Activated naive CD8-positive, alpha-beta T cell treated with anti-CD3 and anti-CD28 coated beads, Interleukin-2, amount 10 ng/mL, durations not matched to agents 7 days and 5 days (primary cell): ENCODE data around the gene STX2. TPM values are rescaled to one million over a fixed set of nuclear protein-coding genes. Genes with fewer than 3 reads are reported as not detected.

Experiments used
- ATAC-seq: fragments of 150-1000 bp; cut with Tn5 transposase; one replicate; pipeline ENCODE4 v1.10.0; 2021; ENCODE audit warnings: low read depth, moderate library complexity
- POLR2A ChIA-PET: fragments of 350-600 bp; sonication (Branson Sonifier 250); formaldehyde crosslinking; loops from one replicate; lab custom pipeline; 2021; ENCODE audit warnings: antibody characterized with exemption; lab: Charles Lee
- DNase-seq: peaks from one replicate; pipeline ENCODE4 v3.0.0; 2021
- H3K27ac Mint-ChIP-seq: one replicate; pipeline ENCODE4 v1.8.0; 2022; ENCODE audit warnings: mild to moderate bottlenecking, mixed read lengths
- H3K27me3 Mint-ChIP-seq: one replicate; pipeline ENCODE4 v1.8.0; 2022; ENCODE audit warnings: mild to moderate bottlenecking, moderate library complexity, mixed read lengths
- H3K36me3 Mint-ChIP-seq: one replicate; pipeline ENCODE4 v1.8.0; 2021; ENCODE audit warnings: mild to moderate bottlenecking, mixed read lengths
- H3K4me1 Mint-ChIP-seq: one replicate; pipeline ENCODE4 v1.8.0; 2021; ENCODE audit warnings: mixed read lengths
- H3K4me3 Mint-ChIP-seq: one replicate; pipeline ENCODE4 v1.8.0; 2022; ENCODE audit warnings: mild to moderate bottlenecking, moderate library complexity, mixed read lengths
- H3K9me3 Mint-ChIP-seq: one replicate; pipeline ENCODE4 v1.8.0; 2021; ENCODE audit warnings: mixed read lengths
- total RNA-seq, 2 experiments: library from RNA; stranded (reverse); gene quantifications; one replicate each; pipeline ENCODE4 v1.2.3, GENCODE V29; 2021

STX2 gene
- total RNA-seq, 2 experiments from 2014 or later: 20.7 to 22.5 TPM

DNA sequence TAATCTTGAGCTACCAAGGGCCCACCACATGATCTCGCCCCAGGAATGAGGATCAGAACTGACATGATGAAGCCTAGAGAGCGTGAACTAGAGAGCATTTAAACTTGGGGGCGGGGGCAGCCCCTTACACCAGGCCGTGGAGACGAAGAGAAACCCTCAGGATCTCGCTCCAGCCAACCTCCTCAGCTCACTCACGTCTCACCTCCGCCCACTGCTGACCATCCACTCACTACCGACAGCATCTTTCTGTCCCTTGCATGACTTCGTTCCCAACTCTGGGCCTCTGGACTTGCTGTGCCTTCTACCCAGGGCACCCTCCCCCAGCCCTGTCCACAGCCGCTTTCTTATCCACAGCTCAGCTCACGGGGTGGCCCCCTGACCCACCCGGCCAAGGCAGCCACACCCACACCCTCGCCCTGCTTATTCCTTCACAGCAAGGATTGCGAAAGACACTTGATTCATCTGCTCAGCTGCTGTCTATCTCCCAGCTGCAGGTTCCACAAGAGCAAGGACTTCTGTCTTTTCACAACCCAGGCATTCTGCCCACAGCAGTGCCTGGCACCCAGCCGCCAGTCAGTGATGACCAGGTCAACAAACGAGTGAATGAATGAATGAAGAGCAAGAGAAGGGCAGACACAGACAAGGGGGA, 6.4 kb downstream of the STX2 start:
- no peak for DNase-seq
- peaks cover 7% of the 10 kb centered on the region for H3K36me3 Mint-ChIP-seq
- no peak for ATAC-seq
- H3K9me3 Mint-ChIP-seq: no peaks in the 10 kb centered on the region
- POLR2A ChIA-PET: no interaction called here
- H3K27ac Mint-ChIP-seq: no peak overlapping the region
- H3K4me3 Mint-ChIP-seq: no peak overlapping the region
- H3K4me1 Mint-ChIP-seq: peaks cover 24% of the 10 kb centered on the region
- H3K27me3 Mint-ChIP-seq: no peaks in the 10 kb centered on the region

DNA sequence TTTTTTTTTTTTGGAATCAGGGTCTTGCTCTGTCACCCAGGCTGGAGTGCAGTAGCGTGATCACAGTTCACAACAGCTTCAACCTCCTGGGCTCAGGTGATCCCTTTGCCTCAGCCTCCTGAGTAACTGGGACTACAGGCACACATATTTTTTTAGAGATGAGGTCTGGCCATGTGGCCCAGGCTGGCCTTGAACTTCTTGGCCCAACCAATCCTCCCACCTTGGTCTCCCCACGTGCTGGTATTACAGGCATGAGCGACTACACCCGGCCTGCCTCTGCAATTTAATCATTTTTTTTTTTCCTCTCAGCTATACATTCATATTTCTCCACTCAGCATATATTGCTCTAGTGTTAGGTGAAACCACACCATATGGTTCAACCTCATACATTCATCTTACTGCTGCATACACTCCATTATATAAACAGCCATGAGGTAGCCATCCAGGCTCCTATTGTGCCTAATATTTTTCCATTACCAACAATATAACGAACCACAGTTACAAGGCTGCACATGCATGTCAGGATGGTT, 7.1 kb downstream of the STX2 start:
- no peaks in the 10 kb centered on the region for H3K27me3 Mint-ChIP-seq
- ATAC-seq (no peak), DNase-seq (no peak)
- POLR2A ChIA-PET: no interaction called here
- no peaks in the 10 kb centered on the region for H3K9me3 Mint-ChIP-seq
- peaks cover 7% of the 10 kb centered on the region for H3K36me3 Mint-ChIP-seq
- H3K4me1 Mint-ChIP-seq: peaks cover 21% of the 10 kb centered on the region
- H3K4me3 Mint-ChIP-seq: no peak overlapping the region
- H3K27ac Mint-ChIP-seq: peak overlapping the region; percentile 8

- H3K36me3 Mint-ChIP-seq: peaks cover 4% of the 10 kb centered on the region
- no peaks in the 10 kb centered on the region for H3K9me3 Mint-ChIP-seq
- DNase-seq (no peak), ATAC-seq (no peak)
- POLR2A ChIA-PET: no interaction called here
- no peak overlapping the region for H3K27ac Mint-ChIP-seq
- H3K4me3 Mint-ChIP-seq: no peak overlapping the region
- H3K4me1 Mint-ChIP-seq: peaks cover 16% of the 10 kb centered on the region
- H3K27me3 Mint-ChIP-seq: no peaks in the 10 kb centered on the region
Observed at GRCh38 chr12:130831246-130831645, 7.8 kb downstream of the STX2 start.

GRCh38 chr12:130830246-130830551, 8.9 kb downstream of the STX2 start:
- Mint-ChIP-seq H3K27ac (no peak overlapping the region), H3K4me3 (no peak overlapping the region), H3K9me3 (no peaks in the 10 kb centered on the region), H3K4me1 (peaks cover 12% of the 10 kb centered on the region), H3K27me3 (no peaks in the 10 kb centered on the region), H3K36me3 (peaks cover 2% of the 10 kb centered on the region)
- no peak for DNase-seq
- ATAC-seq: no peak
- POLR2A ChIA-PET: no interaction called here

GRCh38 chr12:130829391-130830245, 9.4 kb downstream of the STX2 start:
- no peak overlapping the region for H3K4me3 Mint-ChIP-seq
- peaks cover 10% of the 10 kb centered on the region for H3K4me1 Mint-ChIP-seq
- H3K36me3 Mint-ChIP-seq: peaks cover 2% of the 10 kb centered on the region
- no peak for ATAC-seq
- H3K9me3 Mint-ChIP-seq: no peaks in the 10 kb centered on the region
- POLR2A ChIA-PET: no interaction called here
- H3K27ac Mint-ChIP-seq: no peak overlapping the region
- DNase-seq: no peak
- H3K27me3 Mint-ChIP-seq: no peaks in the 10 kb centered on the region

- POLR2A ChIA-PET: no interaction called here
- H3K4me3 Mint-ChIP-seq: no peak overlapping the region
- DNase-seq (no peak), ATAC-seq (no peak)
- no peaks in the 10 kb centered on the region for H3K27me3 Mint-ChIP-seq
- H3K9me3 Mint-ChIP-seq: no peaks in the 10 kb centered on the region
- peaks cover 10% of the 10 kb centered on the region for H3K4me1 Mint-ChIP-seq
- H3K36me3 Mint-ChIP-seq: peaks cover 2% of the 10 kb centered on the region
- H3K27ac Mint-ChIP-seq: no peak overlapping the region
Observed at GRCh38 chr12:130828895-130829294, 10.2 kb downstream of the STX2 start.

DNA sequence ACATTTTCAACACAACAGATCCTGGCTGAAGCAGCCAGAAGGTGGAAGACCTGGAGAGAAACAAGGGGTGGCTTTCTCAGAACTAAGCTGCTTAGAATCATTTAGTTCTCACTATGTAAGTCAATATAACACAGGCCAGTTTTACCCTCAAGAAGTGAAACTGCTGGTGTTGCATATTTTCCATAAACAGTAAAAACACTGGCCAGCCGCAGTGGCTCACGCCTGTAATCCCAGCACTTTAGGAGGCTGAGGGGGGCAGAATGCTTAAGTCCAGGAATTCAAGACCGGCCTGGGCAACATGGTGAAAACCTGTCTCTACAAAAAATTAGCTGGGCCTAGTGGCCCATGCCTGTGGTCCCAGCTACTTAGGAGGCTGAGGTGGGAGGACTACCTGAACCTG, 11.6 kb downstream of the STX2 start:
- no peak for ATAC-seq
- POLR2A ChIA-PET: no interaction called here

GRCh38 chr12:130826151-130826801, 12.8 kb downstream of the STX2 start:
- Mint-ChIP-seq H3K27me3 (no peaks in the 10 kb centered on the region), H3K9me3 (no peaks in the 10 kb centered on the region), H3K4me3 (no peak overlapping the region), H3K36me3 (peaks cover 5% of the 10 kb centered on the region), H3K4me1 (peaks cover 7% of the 10 kb centered on the region), H3K27ac (peak overlapping the region; percentile 65)
- POLR2A ChIA-PET: interaction anchor here (1.0 kb wide), 1 partner anchor 45 kb away, joined by 4 read pairs; the partner anchor contains the start of gene RAN
- ATAC-seq: peak; percentile 96
- DNase-seq: peak; percentile 87

More for the DNA sequence above, 11.6 kb downstream of the STX2 start:
- peaks cover 2% of the 10 kb centered on the region for H3K36me3 Mint-ChIP-seq
- no peaks in the 10 kb centered on the region for H3K9me3 Mint-ChIP-seq
- no peaks in the 10 kb centered on the region for H3K27me3 Mint-ChIP-seq
- no peak overlapping the region for H3K27ac Mint-ChIP-seq
- no peak for DNase-seq
- H3K4me1 Mint-ChIP-seq: peaks cover 7% of the 10 kb centered on the region
- no peak overlapping the region for H3K4me3 Mint-ChIP-seq

DNA sequence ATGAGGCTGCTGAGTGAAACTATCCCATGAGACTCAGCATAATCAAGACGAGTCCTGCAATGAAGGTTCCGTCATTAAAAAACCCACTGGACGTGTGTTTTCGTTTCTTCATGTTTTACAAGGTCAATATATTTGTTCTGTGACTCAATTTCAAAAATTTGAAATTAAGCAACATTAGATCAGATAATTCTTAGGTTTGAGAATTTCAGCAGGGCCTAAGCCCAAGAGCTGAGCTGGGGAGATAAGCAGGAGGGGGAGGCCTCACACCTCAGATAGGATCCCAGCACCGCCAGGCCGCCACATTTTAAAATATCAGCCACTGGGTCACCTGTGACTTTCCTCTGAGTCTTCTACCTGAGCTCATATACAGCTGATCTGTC, 13.3 kb downstream of the STX2 start:
- Mint-ChIP-seq H3K27ac (peak overlapping the region; percentile 65), H3K4me1 (peaks cover 7% of the 10 kb centered on the region), H3K4me3 (no peak overlapping the region), H3K27me3 (no peaks in the 10 kb centered on the region), H3K9me3 (no peaks in the 10 kb centered on the region), H3K36me3 (peaks cover 10% of the 10 kb centered on the region)
- no peak for ATAC-seq
- POLR2A ChIA-PET: no interaction called here
- DNase-seq: no peak

- H3K27me3 Mint-ChIP-seq: no peaks in the 10 kb centered on the region
- no peak overlapping the region for H3K27ac Mint-ChIP-seq
- DNase-seq (no peak), ATAC-seq (no peak)
- H3K4me3 Mint-ChIP-seq: no peak overlapping the region
- peaks cover 9% of the 10 kb centered on the region for H3K4me1 Mint-ChIP-seq
- H3K36me3 Mint-ChIP-seq: peaks cover 16% of the 10 kb centered on the region
- POLR2A ChIA-PET: no interaction called here
- no peaks in the 10 kb centered on the region for H3K9me3 Mint-ChIP-seq
Observed at GRCh38 chr12:130819681-130820080, 19.4 kb downstream of the STX2 start.

DNA sequence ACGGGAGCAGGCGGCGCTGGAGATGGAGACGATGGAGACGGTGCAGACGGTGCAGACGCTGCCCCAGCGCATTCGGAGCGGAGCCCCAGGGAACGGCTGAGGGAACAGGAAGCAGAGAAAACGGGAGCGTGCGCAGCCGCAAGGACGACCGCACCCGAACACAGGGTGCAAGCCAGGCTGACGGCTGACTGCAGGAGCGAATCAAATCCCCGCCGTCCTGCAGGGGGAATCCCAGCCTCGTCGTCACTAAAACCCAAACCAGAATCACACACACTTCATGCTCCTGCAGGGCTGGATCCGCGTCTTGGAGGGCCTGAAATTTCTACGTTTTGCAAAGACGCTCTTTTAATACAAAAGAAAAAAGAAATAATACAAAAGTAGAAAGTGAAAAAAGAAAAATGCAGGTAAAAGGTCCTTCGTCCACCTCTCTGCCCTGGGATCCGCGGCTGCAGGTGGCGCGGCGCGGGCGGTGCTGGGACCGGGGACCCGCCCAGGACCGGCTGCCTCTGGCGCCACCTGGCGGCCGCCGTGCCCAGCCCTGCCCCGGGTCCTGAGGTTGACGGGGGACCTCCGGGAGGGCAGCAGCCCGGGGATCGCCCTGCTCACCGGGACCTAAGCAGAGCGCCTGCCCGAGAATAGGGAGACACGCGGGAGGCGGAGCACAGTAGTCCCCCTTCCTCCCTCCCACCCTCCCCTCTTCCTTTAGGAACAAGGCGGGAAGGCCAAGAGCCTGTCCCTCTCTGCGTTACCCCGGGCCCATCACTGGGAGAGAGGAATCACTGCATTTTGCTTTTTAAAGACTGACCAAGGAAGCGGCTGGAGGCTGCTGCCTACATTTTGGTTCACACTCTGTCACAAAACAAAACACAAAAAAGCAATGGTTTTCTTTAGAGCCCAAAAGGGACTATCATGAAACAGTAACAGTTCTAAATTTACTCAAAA, 20.1 kb downstream of the STX2 start:
- POLR2A ChIA-PET: no interaction called here
- peak overlapping the region; percentile 31 for H3K27ac Mint-ChIP-seq

GRCh38 chr12:130818272-130818634, 20.8 kb downstream of the STX2 start:
- peaks cover 9% of the 10 kb centered on the region for H3K4me1 Mint-ChIP-seq
- POLR2A ChIA-PET: no interaction called here
- DNase-seq (no peak), ATAC-seq (peak; percentile 6)
- H3K4me3 Mint-ChIP-seq: peak overlapping the region; percentile 80
- no peaks in the 10 kb centered on the region for H3K27me3 Mint-ChIP-seq
- H3K27ac Mint-ChIP-seq: peak overlapping the region; percentile 31
- H3K9me3 Mint-ChIP-seq: no peaks in the 10 kb centered on the region
- H3K36me3 Mint-ChIP-seq: peaks cover 16% of the 10 kb centered on the region

More for the DNA sequence above, 20.1 kb downstream of the STX2 start:
- DNase-seq: peak; percentile 89
- peaks cover 9% of the 10 kb centered on the region for H3K4me1 Mint-ChIP-seq
- no peaks in the 10 kb centered on the region for H3K9me3 Mint-ChIP-seq
- H3K4me3 Mint-ChIP-seq: peak overlapping the region; percentile 80
- peaks cover 18% of the 10 kb centered on the region for H3K36me3 Mint-ChIP-seq
- H3K27me3 Mint-ChIP-seq: no peaks in the 10 kb centered on the region
- peak; percentile 92 for ATAC-seq

DNA sequence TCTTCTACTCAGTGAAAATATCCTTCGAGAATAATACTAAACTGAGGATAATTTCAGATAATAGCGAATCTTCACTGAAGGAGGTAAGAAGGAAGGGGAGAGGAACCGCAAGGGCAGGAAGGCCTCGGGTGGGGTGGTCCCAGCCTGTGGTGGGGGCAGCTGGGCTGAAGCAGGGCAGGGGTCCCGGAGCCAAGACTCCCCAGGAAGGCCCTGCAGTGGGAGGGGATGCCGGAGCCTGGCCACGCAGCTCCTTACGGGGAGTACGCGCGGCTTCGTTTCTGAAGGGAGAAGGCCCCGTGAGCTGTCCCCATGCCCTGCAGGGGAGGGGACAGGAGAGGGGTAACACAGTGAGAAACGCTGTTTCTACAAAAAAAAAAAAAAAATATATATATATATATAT, 21.2 kb downstream of the STX2 start:
- H3K4me1 Mint-ChIP-seq: peaks cover 9% of the 10 kb centered on the region
- no peak overlapping the region for H3K27ac Mint-ChIP-seq
- POLR2A ChIA-PET: no interaction called here
- no peaks in the 10 kb centered on the region for H3K27me3 Mint-ChIP-seq
- no peak overlapping the region for H3K4me3 Mint-ChIP-seq
- no peaks in the 10 kb centered on the region for H3K9me3 Mint-ChIP-seq
- no peak for ATAC-seq
- no peak for DNase-seq
- H3K36me3 Mint-ChIP-seq: peaks cover 16% of the 10 kb centered on the region
